GM21717 (cell line): Measurements from ENCODE around the gene CABP1.

Source experiments
- ATAC-seq: cut with Tn5 transposase; IDR thresholded peaks from one replicate; pipeline ENCODE4 v1.9.1; 2021; ENCODE audit warnings: mild to moderate bottlenecking, moderate library complexity; ENCODE audit not compliant: unreplicated experiment

The CABP1 gene

DNA sequence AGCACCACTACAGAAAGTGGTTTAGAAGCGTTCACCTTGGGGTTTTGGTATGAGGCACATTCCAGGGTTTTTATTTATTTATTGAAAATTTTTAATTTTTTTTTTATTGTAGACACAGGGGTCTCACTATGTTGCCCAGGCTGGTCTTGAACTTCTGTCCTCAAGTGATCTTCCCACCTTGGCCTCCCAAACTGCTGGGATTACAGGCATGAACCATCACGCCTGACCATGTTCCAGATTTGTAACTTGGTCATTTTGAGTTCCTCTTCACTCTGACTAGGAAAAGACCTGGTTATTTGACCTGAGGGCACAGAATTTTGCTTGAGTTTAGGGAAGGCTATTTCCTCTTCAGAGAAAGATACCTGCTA is 49.6 kb downstream of the CABP1 start:
- no peak for ATAC-seq

DNA sequence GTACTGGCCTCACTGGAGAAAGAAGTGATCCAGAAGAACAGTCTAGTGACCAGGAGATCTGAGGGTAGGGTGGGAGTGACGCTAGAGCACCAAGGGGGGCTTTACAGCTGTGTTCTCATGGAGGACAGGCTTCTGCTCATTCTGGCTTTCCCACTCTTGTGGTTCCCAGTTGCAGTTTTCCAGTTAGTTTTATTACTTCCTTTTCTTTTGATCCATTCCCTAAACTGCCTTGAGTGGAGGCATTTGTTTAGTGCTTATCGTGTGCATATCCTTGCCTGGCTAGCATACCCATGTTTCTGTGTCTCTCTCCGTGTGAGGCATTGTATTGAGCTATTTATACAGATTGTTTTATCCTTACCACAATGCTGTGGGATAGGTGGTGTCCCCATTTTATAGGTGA is 50.6 kb downstream of the CABP1 start:
- ATAC-seq, result no peak

DNA sequence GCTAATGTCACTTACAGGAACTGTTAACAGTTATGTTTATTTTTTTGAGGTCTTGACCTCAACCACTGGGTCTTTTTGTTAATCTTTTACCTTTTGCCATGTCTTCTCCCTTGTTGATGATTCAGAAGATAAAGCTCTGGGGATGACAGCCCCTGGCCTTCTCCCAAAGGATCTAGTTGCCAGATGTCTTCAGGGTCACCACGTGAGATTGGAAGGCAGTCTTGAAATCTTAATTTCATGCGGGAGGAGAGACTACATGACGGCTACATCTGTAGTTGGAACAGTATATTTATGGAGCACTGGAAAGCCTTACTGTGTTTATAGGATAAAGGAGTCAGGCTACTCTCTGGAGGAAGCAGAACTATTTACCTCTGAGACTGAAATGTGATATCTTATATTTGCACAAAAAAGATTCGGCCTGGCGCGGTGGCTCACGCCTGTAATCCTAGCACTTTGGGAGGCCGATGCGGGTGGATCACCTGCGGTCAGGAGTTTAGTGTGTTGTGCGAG is 52.2 kb downstream of the CABP1 start:
- no peak for ATAC-seq

DNA sequence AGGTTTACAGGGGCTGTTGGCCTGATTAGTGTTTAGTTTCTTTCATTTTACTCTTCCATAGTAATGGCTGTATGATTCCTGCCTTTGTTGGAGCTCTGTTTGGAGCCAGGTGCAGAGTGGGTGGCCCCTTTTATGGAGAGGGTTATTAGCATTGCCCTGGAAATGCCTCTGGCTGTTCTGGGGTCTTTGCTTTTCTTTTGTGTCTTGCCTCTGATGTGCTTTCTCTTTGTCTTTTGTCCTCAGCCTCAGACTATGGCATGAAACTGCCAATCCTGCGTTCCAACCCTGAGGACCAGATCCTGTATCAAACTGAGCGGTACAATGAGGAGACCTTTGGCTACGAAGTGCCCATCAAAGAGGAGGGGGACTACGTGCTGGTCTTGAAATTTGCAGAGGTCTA is 53.4 kb downstream of the CABP1 start:
- no peak for ATAC-seq

DNA sequence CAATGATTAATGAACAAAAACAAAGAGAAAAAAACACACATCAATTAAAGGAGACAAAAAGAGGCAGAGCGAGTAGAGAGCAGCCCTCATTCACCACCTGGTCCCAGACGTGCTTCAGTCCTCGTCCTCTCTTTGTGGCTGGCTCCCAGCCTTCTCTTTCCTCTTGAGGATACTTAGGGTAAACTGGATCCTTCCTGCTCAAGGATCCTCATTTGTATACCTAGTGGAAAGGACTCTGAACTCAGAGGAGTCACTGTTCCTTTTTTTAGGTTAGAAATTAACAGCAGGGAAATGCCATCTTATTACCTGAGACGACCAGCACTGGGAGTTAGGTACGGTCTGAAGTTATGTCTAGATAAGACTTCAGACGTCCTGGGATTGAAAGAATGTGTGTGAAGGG is 56.2 kb downstream of the CABP1 start:
- ATAC-seq, result no peak

DNA sequence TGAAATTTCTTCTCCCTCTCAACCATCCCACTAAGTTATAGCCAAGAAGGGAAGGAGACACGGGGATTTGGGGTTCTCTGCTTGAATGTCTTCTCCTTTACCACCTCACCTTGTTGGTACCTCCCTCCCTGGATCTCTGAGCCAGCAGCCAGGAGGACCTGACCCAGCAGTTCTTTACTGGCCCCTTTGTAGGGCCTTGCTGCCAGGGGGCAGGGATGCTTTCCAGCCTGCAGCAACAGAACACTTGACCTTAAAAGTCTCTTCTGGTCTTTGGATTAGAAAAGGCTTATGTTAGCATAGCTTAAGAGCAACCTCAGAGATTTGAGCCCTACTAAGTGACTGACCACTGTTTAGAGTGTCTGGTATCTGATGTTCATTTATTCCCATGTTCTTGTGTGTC is 56.9 kb downstream of the CABP1 start:
- ATAC-seq, result no peak

DNA sequence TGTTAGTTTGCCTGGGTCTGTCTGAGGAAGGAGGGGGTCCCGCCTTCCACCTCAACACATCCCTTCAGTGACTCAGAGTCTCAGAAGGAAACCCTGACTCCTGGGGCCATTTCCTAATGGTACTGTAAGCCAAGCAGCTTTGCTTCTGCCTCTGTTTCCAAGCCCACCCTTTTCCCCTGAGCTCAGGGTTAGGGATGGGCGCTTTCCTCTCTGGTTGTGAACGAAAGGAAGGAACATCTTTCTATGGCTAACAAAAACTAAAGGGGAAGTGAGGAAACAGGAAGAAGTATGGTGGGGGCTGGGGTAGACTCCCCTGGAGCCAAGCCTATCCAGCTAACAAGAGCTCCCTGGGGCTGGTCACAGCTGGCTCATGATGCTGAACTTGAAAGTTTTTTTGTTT is 58.2 kb downstream of the CABP1 start:
- ATAC-seq, result no peak

DNA sequence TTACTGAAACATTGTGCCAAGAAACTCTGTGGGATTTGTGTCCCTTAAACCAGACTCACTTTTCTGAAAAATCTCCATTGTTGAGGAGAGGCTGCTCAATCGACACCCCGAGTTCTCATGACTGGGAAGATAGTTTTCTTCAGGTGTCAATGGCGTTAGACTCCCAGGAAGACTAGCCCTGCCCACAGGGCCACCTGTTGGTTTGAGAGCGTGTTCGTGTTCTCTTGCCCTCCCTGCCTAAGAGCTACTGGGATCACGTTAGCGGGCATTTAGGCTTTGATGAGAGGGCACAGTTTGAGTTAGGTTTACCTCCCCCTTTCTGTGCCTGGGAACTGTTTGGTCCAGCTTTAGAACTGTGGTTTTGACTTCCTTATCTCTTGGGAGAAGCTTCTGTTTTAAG is 59.1 kb downstream of the CABP1 start:
- no peak for ATAC-seq

DNA sequence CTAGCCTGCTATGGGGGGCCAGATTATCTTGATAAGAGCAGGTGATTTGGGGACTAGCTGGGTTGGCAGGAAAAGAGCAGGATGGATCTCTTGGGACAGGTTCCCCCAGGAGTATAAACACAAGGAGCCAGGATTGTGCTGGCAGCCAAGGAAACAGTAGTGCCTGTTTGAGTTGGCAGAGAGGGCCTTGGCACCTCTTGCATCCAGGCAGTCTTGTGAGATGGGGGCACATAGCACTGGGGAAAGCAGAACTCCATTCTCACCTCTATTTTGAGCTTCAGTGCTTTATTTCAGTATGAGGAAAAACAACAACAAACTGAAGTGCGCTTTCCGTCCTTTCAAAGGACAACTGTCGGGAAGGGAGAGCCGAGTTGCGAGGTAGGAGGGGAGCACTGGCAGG is 60.5 kb downstream of the CABP1 start:
- ATAC-seq, result no peak

DNA sequence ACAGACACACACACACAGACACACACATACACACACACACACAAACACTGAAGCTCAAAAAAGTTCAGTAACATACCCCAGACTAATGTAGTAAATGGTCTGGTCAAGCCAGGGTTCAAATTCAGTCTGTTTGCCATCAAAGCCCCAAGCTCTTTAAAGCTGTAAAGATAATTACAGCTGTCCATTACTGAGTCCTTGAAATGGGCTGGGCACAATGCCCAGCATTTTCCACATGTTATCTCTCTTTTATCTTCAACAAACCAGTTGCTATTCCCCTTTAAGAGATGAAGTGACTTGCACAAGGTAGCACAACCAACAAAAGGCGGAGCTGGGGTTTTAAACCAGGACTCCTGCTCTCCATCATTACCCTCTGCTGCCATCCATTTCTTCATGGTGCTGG is 62.2 kb downstream of the CABP1 start:
- ATAC-seq, result no peak

DNA sequence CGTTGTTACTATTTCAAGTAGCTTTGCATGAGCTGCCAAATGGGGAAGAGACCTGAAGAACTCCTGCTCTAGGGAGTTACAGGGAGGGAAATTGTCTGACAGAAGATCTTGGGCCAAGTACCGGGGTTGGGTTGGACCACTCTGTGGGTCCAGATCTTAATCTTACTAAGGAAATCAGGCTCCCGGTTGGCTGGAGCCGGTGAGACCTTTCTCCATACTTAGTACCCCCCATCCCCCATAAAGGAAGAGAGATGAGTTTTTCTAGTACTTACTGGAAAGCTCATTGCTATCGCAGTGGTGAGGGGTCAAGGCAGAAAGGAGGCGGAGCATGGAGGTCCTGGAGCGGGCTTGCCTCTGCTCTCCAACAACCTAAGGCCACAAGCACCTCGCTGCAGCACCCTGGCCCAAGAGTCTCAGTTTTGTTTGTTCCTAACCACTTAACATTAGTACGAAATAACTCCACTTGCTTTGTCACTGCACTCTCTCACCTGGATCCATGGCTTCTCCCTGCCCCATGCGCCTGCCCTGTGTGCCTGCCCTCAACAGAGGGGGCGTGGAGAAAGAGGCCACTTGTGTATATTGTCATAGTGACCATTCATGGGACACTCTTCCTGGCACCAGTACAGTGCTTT is 63.0 kb downstream of the CABP1 start:
- no peak for ATAC-seq

DNA sequence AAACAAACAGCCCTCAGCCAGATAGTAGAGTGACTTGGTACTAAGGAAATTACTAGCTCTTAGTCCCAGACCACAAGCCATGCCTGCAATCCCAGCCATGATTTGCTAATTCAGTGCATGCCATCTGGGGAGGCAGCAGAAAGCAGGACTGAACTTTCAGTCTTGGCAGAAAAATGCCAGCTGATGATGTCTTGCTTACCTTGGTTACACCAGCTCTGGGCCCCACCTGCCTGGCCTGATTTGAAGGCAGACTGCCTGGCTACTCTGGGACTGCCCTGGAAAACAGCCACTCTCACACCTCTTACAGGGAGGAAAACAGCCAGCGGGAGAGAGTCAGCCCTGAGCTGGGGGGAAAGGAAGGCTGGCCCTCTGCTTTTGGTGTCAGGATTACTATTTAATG is 65.2 kb downstream of the CABP1 start:
- ATAC-seq, result no peak

DNA sequence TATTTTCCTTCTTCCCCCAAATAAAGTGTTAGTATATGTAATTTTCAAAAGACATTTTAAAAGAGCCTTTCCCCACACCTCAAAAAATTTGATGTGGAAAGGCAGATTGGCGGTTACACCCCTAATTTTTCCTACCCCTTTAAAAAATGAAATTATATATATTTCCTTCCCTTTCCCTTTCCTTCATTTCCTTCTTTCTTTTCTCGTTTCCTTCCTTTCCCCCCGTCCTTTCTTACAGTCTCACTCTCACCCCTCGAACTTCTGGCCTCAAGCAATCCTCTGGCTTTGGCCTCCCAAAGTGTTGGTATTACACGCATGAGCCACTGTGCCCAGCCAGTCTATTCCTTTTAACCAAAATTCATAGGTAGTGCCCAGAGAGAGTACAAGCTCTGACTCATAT is 65.6 kb downstream of the CABP1 start:
- no peak for ATAC-seq

DNA sequence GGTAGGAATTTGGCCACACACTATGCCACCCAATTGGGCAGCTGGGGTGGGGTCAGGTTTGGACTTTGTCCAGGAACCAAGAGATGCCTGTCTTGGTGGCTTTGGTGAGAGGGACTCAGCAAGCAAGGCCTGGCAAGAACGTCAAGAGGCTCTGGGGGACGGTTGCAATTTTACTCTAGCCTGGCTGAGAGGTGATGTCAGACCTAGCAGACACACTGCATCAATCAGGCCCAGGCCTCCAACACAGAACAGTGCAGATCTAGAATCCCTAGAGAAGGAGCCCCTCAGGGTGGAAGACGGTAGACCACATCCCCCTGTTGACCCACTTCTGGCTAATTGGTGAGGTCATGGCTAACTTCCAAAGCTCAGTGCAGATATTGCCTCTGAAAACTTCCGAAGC is 68.2 kb downstream of the CABP1 start:
- no peak for ATAC-seq

DNA sequence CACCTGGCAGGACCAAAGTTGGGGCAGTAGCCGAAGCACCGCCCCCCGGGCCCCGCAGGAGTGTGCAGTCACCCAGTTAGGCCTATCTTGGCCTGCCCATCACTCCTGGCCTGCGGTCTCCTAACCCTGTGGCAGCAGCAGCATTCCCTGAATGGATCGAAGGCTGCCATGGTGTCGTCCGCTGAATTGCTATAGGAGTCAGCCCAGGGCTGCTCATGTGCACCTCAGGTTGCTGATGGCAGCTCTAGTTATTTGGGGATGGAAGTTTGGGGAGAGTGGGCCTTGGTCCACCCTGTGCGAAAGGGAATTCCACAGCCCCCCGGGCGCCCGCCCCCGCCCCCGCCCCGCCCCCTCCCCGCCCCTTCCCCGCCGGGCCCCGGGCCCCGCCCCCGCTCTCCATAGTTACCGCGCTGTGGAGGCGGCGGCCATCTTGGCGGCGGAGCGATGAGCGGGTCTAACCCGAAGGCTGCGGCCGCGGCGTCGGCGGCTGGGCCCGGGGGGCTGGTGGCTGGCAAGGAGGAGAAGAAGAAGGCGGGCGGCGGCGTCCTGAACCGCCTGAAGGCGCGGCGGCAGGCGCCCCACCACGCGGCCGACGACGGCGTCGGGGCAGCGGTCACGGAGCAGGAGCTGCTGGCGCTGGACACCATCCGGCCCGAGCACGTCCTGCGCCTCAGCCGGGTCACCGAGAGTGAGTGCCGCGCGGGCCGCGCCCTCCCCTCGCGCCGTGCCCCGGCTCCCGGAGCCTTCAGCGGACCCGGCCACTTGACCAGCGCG is 69.8 kb downstream of the CABP1 start, which contains the start of gene UNC119B:
TSS of gene UNC119B (plus strand) at position 428 of the 774 bp plus-strand sequence. CDS start at position 445, 17 bp downstream.
- no peak for ATAC-seq

DNA sequence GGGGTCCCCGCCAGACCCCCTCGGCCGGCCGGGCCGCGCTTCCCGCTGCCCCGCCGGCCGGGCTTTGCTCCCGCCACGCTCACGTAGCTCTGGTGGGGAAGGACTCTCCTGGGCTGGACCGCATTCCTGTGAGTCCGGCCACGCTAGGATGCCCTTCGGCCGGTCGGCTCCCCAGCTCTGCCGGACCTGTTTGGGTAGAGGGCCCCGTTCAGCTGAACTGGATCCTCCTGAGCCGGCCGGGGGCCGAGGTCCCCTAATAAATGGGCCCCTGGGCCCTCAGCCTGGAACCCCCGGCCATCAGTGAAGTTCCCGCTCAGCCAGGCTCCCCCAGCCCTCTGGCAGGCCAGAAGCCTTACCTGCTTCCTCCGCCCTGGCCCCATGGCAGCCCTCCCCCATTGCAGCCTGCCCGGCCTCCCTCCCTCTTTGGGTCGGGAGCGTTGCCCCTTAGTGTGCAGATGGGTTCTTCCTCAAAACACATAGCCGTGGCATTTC is 70.4 kb downstream of the CABP1 start:
- no peak for ATAC-seq

DNA sequence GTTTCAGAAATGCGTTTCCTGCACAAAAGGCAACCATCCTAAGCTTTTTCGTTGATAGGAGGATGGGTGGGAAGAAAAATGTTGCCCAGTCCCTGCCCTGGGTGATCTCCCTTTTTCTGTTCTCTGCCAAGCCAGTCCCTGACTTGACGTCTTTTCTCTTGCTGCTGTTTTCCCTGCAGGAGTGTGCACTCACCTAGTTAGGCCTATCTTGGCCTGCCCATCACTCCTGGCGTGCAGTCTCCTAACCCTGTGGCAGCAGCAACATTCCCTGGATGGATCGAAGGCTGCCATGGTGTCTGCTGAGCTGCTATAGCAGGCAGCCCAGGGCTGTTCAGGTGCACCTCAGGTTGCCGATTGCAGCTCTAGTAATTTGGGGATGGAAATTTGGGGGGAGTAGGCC is 71.0 kb downstream of the CABP1 start:
- ATAC-seq, result no peak

DNA sequence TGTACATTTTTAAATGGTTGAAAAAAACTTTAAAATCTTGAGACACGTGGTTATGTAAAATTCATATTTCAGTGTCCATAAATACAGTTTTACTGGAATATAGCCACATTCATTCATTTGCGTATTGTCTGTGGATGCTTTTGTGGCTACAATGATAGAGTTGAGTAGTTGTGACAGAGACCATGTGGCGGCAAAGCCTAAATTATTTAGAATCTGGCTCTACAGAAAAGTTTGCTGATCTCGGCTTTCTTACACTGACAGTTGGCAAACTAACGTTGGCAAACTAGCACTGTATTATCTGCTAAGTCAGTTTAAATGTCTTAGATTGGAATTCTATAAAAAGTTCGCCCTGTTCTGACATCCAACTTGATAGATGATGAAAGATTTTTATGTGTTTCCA is 72.2 kb downstream of the CABP1 start:
- ATAC-seq, result no peak

DNA sequence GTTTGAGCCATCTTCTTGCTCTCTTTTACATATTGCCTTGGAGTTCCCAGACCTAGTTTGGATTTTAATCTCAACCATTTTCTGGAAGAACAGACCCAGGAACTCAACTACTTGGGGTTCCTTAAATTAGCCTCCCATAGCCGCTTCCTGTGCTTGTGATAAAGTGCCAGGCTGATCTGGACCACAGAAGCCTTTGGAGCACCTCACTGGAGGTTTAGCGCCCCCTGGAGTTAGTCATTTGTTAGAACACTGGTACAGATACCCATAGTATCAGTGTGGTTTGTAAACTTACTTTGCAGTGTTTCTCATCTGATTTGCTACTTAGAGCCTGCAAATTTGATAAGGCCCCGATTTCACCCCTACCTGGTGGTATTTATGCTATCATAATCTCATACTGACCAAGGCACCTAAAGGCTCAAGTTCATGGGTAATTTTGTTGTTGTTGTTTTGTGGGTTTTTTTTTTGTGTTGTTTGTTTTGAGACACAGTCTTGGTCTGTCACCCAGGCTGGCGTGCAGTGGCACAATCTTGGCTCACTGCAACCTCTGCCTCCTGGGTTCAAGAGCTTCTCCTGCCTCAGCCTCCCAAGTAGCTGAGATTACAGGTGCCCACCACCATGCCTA is 73.5 kb downstream of the CABP1 start:
- no peak for ATAC-seq
